ENCODE results near the gene INSYN1.
A peak's percentile ranks its signal among the peaks of the same experiment; 100 is the strongest.
"Not testable (repeated sequence)": the region's sequence is repeated elsewhere in the genome, so short reads cannot be mapped to it uniquely, and the experiment has no call there.

Gene INSYN1

DNA sequence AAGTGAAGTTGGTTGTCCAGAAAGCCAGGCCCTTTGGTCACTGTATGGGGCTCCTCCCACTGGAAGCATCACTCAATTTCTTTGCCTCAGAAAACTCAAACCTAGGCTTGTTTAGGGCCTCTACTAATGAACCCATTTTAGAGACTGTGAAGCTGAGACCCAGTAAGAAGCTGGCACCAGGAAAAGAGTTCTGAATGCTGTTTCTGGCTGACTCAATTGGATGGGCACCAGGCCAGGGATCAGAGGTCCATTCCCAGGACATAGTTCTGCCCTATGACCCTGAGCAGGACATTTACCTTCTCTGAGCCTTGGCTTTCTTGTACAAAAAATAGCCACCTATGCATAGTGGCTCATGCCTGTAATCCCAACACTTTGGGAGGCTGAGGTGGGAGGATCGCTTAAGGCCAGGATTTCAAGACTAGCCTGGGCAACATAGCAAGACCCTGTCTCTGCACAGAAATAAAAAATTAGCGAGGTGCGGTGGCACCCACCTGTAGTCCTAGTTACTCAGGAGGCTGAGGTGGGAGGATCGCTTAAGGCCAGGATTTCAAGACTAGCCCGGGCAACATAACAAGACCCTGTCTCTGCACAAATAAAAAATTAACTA, 38.4 kb downstream of the INSYN1 start:
- DNase-seq (ENCODE audit: low read depth in 3 of 3, low spot score in 1 of 3) = no peak

DNA sequence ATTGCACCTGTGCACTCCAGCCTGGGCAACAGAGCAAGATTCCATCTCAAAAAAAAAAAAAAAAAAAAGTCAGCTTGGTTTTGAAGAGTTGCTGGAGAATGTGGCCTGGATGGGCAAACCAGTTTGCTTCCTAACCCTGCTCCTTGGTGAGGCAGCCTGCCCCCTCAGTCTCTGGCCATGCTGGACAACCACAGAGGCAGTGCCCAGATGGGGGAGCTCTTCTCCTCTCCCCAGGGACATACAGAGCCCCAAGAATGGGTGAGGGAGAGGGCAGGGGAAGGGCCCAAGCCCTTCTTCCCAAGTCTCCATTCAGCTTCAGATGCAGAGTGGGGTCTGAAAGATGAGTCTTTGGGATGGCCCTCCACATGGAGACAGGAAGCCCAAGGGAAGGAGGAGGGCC, 41.0 kb downstream of the INSYN1 start:
- DNase-seq (ENCODE audit: low read depth in 3 of 3, low spot score in 1 of 3) = no peak

GRCh38 chr15:73711526-73711925, 41.6 kb downstream of the INSYN1 start:
- DNase-seq (ENCODE audit: low read depth in 3 of 3, low spot score in 1 of 3) = no peak

DNA sequence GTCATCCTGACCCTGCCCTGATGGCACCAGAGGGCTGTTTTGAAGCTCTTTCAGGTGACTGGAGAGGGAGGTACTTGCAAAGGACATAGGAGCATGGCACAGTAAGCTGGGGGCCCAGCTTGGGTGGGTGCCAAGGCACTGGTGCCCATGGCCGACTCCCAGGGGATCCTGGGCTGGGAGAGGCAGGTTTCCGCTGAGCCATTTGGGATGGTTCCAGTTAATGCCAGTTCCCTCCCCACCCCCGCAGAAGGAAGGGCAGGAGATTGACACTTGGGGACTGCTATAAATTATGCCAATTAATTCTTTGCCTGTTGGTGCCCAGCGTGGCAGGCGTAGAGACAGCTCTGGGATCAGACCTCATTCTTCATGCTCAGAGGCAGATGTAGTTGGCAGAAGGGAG, 42.8 kb downstream of the INSYN1 start:
- DNase-seq (ENCODE audit: low read depth in 3 of 3, low spot score in 1 of 3) = no peak

DNA sequence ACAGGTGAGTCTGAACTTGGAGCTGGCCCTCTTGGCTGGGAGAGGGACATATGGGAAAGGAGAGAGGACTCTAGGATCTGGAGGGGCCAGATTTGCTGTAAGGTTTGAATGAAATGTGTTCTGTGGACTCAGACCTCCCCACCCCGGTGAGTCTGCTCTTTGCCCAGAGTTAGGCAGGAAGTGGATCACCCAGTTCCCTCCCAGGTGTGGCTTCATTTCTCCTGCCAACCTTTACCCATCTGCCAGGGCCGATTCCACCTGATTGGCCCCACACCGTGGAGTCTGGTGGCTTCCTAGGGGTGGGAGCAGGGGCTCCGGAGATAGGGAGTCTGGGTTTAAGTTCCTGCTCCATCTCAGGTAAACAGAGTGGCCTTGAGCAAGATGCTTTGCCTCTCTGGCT, 43.5 kb downstream of the INSYN1 start:
- DNase-seq (ENCODE audit: low read depth in 3 of 3, low spot score in 1 of 3) = no peak

DNA sequence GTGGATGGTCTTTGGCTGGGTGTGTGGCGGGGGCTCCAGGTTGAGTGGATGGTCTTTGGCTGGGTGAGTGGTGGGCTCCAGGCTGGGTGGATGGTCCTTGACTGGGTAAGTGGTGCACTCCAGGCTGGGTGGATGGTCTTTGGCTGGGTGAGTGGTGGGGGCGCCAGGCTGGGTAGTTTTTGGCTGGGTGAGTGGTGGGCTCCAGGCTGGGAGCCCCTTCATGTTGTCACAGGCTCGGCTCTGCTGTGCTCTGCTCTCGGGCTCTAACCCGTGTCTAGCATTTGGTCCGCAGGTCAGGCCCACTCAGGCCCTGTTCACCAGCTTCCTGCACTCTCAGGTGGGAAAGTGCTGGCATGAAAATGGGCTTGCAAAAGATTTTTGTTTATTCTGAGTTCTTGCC, 43.9 kb downstream of the INSYN1 start:
- DNase-seq (ENCODE audit: low read depth in 3 of 3, low spot score in 1 of 3) = no peak

DNA sequence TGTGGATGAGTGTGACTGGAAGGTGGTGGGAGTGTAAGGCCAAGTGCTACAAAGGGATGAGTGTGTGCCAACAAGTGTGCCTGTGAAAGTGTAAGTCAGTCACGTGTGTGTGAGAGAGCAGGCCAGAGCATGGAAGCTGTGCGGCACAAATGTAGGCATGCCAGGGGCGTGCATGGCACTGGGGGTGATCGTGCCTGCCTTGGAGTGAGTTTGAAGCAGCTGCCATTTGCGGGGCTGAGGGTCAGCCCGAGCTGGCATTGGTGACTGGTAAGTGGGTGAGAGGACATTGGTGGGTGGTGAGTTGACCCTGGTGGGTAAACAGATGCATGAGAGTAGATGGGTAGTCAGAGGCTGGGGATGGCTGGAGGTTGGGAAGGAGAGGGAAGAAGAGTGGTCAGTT, 44.5 kb downstream of the INSYN1 start:
- DNase-seq (ENCODE audit: low read depth in 3 of 3, low spot score in 1 of 3) = no peak

GRCh38 chr15:73704869-73705645, 48.1 kb downstream of the INSYN1 start:
- peak; percentile 23 to 52 (median 27) for DNase-seq (ENCODE audit: low read depth in 3 of 3, low spot score in 1 of 3)

GRCh38 chr15:73704142-73704868, 48.8 kb downstream of the INSYN1 start:
- DNase-seq (ENCODE audit: low read depth in 3 of 3, low spot score in 1 of 3) = not testable (repeated sequence)

- DNase-seq (ENCODE audit: low read depth in 3 of 3, low spot score in 1 of 3) = not testable (repeated sequence)
Measured at GRCh38 chr15:73703601-73704000, 49.5 kb downstream of the INSYN1 start.

- not testable (repeated sequence) for DNase-seq (ENCODE audit: low read depth in 3 of 3, low spot score in 1 of 3)
Measured at GRCh38 chr15:73702311-73703239, 50.6 kb downstream of the INSYN1 start.

- DNase-seq (ENCODE audit: low read depth in 3 of 3, low spot score in 1 of 3) = peak; percentile 45 to 68 (median 51)
Measured at GRCh38 chr15:73700041-73700842, 52.9 kb downstream of the INSYN1 start.

DNA sequence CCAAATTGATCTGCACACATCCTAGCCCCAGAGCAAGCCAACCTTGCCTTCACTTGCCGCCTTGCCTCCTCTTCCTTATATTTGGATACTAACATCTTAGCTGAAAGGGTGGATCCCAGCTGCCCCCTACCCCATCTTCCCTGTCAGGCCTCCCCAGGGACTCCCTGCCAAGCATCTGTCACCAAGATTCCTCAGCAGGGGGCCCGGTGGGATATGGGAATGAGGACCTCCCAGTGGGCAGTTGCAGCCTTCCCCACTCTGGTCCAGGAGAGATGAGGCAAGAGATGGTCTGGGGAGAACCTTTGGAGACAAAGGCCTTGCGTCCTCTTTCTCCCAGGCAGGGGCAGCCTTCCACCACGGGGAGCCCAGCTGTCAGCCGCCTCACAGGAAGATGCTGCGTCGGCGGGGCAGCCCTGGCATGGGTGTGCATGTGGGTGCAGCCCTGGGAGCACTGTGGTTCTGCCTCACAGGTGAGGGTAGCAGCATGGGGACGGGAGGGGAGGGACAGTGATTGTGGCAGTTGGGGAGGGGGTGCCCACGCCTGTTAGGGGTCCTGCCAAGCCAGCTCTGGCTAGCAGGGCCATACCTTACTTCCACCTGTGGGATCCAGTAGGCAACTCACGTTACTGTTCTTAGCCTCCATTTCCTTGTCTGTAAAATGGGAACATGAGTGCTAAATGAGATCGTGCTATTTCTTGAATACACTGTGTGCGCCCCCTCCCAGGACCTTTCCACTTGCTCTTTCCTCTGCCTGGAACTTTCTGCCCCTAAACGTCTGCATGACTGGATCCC, 53.7 kb downstream of the INSYN1 start:
- no peak for DNase-seq (ENCODE audit: low read depth in 3 of 3, low spot score in 1 of 3)

DNA sequence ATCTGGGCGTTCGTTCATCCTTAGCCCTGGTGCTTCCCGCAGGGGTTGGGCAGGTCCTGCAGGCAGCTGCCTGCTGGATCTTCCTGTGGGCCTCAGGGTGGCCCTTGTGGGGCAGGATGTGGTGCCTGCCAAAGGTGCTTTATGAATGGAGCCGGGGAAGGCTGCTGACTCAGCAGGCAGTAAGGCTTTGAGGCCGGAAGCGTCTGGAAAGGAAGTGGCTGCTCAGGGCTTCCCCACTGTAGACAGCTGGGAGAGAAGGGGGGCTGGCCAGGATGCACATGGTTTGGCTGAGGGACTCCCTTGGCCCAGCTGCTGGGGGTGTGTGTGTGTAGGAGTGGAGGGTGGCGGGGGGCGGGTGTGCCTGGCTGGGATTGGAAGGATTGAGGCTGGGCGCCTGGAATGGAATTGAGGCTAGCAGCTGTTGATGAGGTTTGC, 56.1 kb downstream of the INSYN1 start:
- peak; percentile 37 to 44 (median 40) for DNase-seq (ENCODE audit: low read depth in 3 of 3, low spot score in 1 of 3)

- no peak for DNase-seq (ENCODE audit: low read depth in 3 of 3, low spot score in 1 of 3)
Measured at GRCh38 chr15:73696641-73697001, 56.5 kb downstream of the INSYN1 start.

DNA sequence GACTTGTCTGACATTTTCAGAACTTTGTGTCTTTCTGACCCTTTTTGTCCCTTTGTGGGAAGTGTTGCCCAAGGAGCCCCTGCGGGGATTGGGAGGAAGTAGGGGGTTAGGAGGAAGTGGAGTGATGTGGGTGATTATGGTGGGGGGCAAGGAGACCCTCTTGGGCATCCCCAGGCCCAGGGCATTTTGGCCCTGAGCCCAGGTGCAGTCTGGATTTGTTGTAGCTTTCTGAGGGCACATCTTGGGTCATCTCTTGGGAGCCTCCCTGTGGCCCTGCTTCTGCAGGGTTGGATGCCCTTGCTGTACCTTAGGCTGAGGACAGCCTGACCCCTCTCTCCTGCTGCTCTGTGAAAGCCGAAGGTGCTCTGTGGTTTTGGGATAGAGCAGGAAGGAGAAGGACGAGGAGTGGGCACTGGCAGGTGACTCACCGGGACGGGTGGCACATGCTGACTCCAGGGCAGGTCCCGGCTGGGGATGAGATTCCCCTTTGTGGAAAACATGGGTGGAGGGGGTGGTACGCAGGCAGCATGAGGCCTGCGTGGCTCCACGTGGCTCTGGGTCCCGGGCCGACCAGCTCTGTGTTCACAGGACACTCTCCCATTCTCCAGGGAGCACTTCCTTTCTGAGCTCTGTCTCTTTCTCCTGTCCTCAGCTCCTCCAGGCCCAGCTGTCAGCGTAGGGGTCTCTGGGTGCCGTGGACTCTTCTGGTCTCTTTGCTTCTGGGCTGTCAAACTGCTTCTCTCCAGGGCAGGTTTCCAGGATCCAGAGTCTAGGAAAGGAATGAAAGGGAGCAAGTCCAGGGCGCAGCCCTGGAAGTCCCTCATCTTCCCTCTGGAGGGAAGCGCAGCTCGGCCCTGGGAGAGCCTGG, 57.1 kb downstream of the INSYN1 start:
- no peak for DNase-seq (ENCODE audit: low read depth in 3 of 3, low spot score in 1 of 3)

DNA sequence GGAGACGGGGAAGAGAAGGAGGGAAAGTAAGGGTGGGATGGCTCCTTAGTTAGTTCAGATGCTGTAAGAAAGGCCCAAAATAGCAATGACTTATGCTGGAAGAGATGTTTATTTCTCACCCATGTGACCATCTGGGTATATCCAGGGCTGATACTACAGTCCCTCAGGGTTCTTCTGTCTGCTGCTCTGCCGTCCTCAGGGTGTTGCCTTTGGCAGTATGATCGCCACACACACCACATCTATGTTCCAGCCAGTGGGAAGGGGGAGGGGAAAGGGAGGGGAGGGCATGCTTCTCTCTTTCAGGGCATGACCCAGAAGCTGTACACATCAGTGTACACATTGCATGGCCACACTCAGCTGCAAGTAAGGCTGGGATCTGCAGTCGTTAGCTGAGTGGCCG, 58.7 kb downstream of the INSYN1 start:
- DNase-seq (ENCODE audit: low read depth in 3 of 3, low spot score in 1 of 3) = no peak

DNA sequence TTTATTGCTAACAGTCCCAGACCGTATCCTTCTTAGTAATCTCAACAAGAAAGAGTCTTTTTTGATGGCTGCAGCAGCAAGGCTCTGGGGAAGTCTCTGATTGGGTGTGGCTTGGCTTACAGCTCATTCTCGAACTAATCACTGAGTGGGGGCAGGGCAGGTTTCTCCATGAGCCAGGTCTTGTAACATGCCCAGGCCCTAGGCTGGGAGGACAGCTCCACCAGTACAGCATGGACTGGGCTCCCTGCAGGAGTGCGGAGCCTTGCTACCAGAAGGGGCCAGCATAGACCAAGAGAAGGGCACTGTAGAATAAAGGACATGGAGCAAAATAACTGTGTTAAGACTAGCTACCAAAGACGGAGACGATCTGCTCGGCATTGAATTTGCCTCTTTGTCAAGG, 61.8 kb downstream of the INSYN1 start:
- DNase-seq (ENCODE audit: low read depth in 3 of 3, low spot score in 1 of 3) = no peak

GRCh38 chr15:73688455-73688854, 64.7 kb downstream of the INSYN1 start:
- no peak for DNase-seq (ENCODE audit: low read depth in 3 of 3, low spot score in 1 of 3)
